ENCODE measurements around the gene HOXA13. TPM values are rescaled to one million over a fixed set of nuclear protein-coding genes. Genes with fewer than 3 reads are reported as not detected.

The HOXA13 gene
- total RNA-seq, 2 donors from 2014 or later: not detected

DNA sequence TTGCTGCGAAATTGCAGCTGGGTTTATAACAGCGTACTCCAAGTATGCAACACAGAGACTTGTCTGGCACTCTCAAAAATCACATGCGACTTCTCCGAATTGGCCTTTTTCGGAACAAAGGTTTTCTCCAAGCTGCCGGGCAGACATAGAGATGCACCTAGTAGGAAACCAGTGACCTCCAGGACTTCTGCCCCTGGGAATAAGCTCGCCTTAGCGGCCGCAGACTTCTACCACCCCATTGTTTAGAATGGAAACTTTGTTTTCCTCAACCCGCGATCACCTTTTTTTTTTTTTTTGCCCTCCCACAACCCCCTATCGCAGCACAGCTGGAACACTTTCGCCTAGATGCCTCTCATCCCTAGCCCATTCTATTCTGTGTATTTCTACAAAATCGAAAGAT is 20.9 kb downstream of the HOXA13 start:
- H3K4me3 ChIP-seq (ENCODE audit: low read length): no peak overlapping the region
- H3K36me3 Mint-ChIP-seq (ENCODE audit: low read depth): no peaks in the 10 kb centered on the region

DNA sequence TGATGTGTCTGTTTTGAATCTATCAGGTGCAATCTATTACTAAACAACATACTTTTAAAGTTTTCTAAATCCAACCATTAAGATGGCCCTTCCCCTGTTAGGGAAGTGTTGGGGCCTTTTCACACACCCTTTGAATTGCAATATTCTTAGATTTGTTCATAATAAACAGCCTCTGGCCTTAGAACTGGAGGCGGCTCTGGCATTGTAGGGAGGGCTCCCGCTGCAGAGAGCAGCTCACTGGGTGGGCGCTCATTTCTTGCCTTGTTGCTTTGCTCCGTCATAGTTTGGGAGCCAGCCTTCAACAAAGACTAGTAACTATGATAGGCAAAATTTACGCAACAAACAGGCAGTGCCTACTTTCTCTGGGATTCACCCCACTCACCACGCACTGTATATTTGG is 21.5 kb downstream of the HOXA13 start:
- Mint-ChIP-seq H3K36me3 (ENCODE audit: low read depth) (no peaks in the 10 kb centered on the region), H3K4me3 (no peak overlapping the region), H3K4me1 (peaks cover 12% of the 10 kb centered on the region), H3K9me3 (peaks cover 6% of the 10 kb centered on the region), H3K27me3 (ENCODE audit: insufficient read depth) (peaks cover 97% of the 10 kb centered on the region), H3K27ac (no peak overlapping the region)
- peaks cover 6% of the 10 kb centered on the region for H3K4me1 ChIP-seq (ENCODE audit: control insufficient read depth, insufficient read depth, low read length)
- no peak overlapping the region for H3K4me3 ChIP-seq (ENCODE audit: low read length)
- H3K27me3 ChIP-seq (ENCODE audit: control insufficient read depth, insufficient read depth, low read length, poor library complexity, severe bottlenecking): peaks cover 100% of the 10 kb centered on the region
- no peaks in the 10 kb centered on the region for H3K36me3 ChIP-seq (ENCODE audit: control insufficient read depth, insufficient read depth, low read length)
- TF ChIP-seq, protein P1, sequence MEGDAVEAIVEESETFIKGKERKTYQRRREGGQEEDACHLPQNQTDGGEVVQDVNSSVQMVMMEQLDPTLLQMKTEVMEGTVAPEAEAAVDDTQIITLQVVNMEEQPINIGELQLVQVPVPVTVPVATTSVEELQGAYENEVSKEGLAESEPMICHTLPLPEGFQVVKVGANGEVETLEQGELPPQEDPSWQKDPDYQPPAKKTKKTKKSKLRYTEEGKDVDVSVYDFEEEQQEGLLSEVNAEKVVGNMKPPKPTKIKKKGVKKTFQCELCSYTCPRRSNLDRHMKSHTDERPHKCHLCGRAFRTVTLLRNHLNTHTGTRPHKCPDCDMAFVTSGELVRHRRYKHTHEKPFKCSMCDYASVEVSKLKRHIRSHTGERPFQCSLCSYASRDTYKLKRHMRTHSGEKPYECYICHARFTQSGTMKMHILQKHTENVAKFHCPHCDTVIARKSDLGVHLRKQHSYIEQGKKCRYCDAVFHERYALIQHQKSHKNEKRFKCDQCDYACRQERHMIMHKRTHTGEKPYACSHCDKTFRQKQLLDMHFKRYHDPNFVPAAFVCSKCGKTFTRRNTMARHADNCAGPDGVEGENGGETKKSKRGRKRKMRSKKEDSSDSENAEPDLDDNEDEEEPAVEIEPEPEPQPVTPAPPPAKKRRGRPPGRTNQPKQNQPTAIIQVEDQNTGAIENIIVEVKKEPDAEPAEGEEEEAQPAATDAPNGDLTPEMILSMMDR (conservative IDR thresholded peaks at IDR 0.05): no peak
- WGBS, 2 experiments (ENCODE audit: insufficient coverage in 1 of 2, insufficient read length in 1 of 2): 20 to 36% methylated on average over 2 to 6 of the region's 6 CpGs
- no peak overlapping the region for H3K9ac ChIP-seq (ENCODE audit: extremely low read depth, low read length, poor library complexity, severe bottlenecking)
- peak; percentile 36 for DNase-seq
- no peak overlapping the region for H3K27ac ChIP-seq (ENCODE audit: low read depth, low read length)
- peaks cover 11% of the 10 kb centered on the region for H3K9me3 ChIP-seq (ENCODE audit: control insufficient read depth, low read length)

More for the DNA sequence above, 20.9 kb downstream of the HOXA13 start:
- TF ChIP-seq, protein P1 (conservative IDR thresholded peaks at IDR 0.05): no peak
- H3K4me1 ChIP-seq (ENCODE audit: control insufficient read depth, insufficient read depth, low read length): peaks cover 6% of the 10 kb centered on the region
- Mint-ChIP-seq H3K4me3 (peak overlapping the region; percentile 15), H3K27me3 (ENCODE audit: insufficient read depth) (peaks cover 100% of the 10 kb centered on the region), H3K27ac (no peak overlapping the region), H3K4me1 (peaks cover 12% of the 10 kb centered on the region), H3K9me3 (peaks cover 6% of the 10 kb centered on the region)
- H3K27ac ChIP-seq (ENCODE audit: low read depth, low read length): peak overlapping the region; percentile 19
- peaks cover 11% of the 10 kb centered on the region for H3K9me3 ChIP-seq (ENCODE audit: control insufficient read depth, low read length)
- WGBS, 2 experiments (ENCODE audit: insufficient coverage in 1 of 2, insufficient read length in 1 of 2): 6 to 11% methylated on average over 14 of the region's 14 CpGs
- peaks cover 100% of the 10 kb centered on the region for H3K27me3 ChIP-seq (ENCODE audit: control insufficient read depth, insufficient read depth, low read length, poor library complexity, severe bottlenecking)
- no peak overlapping the region for H3K9ac ChIP-seq (ENCODE audit: extremely low read depth, low read length, poor library complexity, severe bottlenecking)
- peak; percentile 48 for DNase-seq
- no peaks in the 10 kb centered on the region for H3K36me3 ChIP-seq (ENCODE audit: control insufficient read depth, insufficient read depth, low read length)

DNA sequence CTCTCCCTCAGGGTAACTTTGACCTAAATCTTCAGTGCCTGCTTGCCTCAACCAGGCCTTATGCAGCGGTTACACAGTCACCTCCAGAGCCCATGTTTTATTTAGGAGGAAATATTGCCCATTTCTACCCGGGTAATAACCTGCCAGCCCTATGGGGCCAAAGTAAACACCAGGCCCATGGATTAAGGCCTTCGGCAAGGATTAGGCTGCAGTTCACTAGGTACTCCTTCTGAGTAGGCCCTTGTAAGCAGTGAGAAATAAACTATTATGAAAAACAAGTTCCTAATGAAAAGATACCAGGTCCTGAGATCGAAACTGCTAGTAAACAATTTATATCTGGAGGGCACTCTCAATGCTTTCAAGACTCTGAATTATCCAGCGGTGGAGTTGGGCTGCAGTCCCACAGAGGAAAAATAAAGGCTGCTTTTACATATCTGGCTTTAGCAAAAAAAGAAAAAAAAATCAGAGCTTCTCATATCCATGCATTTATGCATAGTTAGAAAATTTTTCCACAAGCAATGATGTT is 22.0 kb downstream of the HOXA13 start:
- Histone ChIP-seq H3K27ac (ENCODE audit: low read depth, low read length) (no peak overlapping the region), H3K27me3 (ENCODE audit: control insufficient read depth, insufficient read depth, low read length, poor library complexity, severe bottlenecking) (peaks cover 100% of the 10 kb centered on the region), H3K9ac (ENCODE audit: extremely low read depth, low read length, poor library complexity, severe bottlenecking) (no peak overlapping the region), H3K4me3 (ENCODE audit: low read length) (no peak overlapping the region), H3K9me3 (ENCODE audit: control insufficient read depth, low read length) (peaks cover 11% of the 10 kb centered on the region), H3K36me3 (ENCODE audit: control insufficient read depth, insufficient read depth, low read length) (no peaks in the 10 kb centered on the region), H3K4me1 (ENCODE audit: control insufficient read depth, insufficient read depth, low read length) (peaks cover 4% of the 10 kb centered on the region)
- 31 to 37% methylated on average over 4 to 5 of the region's 5 CpGs for WGBS, 2 experiments (ENCODE audit: insufficient coverage in 1 of 2, insufficient read length in 1 of 2)
- Mint-ChIP-seq H3K9me3 (peaks cover 6% of the 10 kb centered on the region), H3K4me3 (no peak overlapping the region), H3K27ac (no peak overlapping the region), H3K36me3 (ENCODE audit: low read depth) (no peaks in the 10 kb centered on the region), H3K4me1 (peaks cover 12% of the 10 kb centered on the region), H3K27me3 (ENCODE audit: insufficient read depth) (peaks cover 97% of the 10 kb centered on the region)
- TF ChIP-seq, protein P1 (conservative IDR thresholded peaks at IDR 0.05): no peak
- DNase-seq: no peak

Measured in endodermal cell (in vitro differentiated cells).